ENCODE data around the gene SLC27A2. TPM values are rescaled to one million over a fixed set of nuclear protein-coding genes. Genes with fewer than 3 reads are reported as not detected.

The SLC27A2 gene
- polyA plus RNA-seq, 4 donors, result 4.3 to 81.2 (median 11.3) TPM

DNA sequence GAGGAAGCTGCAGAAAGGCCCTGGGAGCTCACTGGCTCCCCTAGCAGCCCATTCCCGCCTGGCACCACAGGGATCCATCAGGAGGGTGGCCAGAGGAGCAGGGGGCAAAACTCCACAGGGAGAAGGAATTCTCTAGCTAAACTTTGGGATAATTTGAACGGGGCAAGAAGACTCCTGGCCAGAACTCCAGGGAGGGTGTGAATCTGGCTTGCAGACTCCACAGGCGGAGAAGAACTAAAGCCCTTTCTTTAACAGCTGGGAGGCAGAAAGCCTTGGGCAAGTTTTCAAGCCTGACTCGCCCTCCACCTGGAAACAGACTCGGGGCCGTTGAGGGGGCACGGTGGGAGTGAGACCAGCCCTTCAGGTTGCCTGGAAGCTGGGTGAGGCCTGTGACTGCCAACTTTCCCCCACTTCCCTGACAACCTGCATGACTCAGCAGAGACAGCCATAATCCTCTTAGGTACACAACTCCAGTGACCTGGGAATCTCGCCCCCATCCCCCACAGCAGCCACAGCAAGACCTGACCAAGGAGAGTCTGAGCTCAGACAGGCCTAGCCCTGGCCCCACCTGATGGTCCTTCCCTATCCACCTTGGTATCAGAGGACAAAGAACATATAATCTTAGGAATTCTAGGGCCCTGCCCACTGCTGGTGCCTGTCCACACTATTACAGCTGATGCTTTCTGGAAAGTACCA, 28.6 kb downstream of the SLC27A2 start:
- DNase-seq (peak; percentile 72 to 74), FAIRE-seq (no peak)
- H3K27me3 ChIP-seq (ENCODE audit: control insufficient read depth in 3 of 3, insufficient read depth in 3 of 3, low read length in 3 of 3), result no peaks in the 10 kb centered on the region
- peak overlapping the region in 2 of 3 donors; percentile 8 to 62 for H3K27ac ChIP-seq (ENCODE audit: low read depth in 1 of 3, low read length in 2 of 3)
- H3K9me3 ChIP-seq (ENCODE audit: control insufficient read depth in 2 of 2, insufficient read depth in 1 of 2, low read depth in 1 of 2, low read length in 1 of 2), result no peaks in the 10 kb centered on the region
- H3K36me3 ChIP-seq (ENCODE audit: control insufficient read depth in 3 of 3, insufficient read depth in 2 of 3, low read depth in 1 of 3, low read length in 3 of 3), result peaks cover 0 to 26% (median 9%) of the 10 kb centered on the region in 3 donors
- WGBS, 3 donors, result 68 to 80% (median 77%) methylated on average over 8 of the region's 8 CpGs
- no peak overlapping the region for H3K4me3 ChIP-seq (ENCODE audit: low read depth in 1 of 3, low read length in 3 of 3)
- H3K4me1 ChIP-seq (ENCODE audit: control insufficient read depth in 3 of 3, insufficient read depth in 2 of 3, low read depth in 1 of 3, low read length in 2 of 3), result peaks cover 0 to 6% (median 0%) of the 10 kb centered on the region in 3 donors

DNA sequence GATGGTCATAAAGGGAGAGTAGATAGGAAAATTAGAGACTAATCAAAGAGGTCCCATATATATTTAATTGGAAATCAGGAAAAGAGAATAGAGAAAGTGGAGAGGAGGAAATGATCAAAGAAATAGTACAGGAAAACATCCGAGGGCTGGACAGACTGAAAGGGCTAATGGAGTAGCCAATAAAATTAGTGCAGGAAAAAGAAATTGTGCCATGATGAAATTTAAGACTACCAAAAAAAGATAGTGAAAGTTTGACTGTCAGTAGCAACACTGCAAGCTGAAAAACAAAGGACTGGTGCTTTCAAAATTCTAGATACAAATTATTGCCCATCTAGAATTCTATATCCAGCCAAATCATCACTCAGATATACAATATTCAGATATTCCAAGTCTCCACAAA, 36.3 kb downstream of the SLC27A2 start:
- WGBS, 3 donors, result 60 to 68% (median 61%) methylated on average over 1 of the region's 1 CpG
- Histone ChIP-seq H3K27me3 (ENCODE audit: control insufficient read depth in 3 of 3, insufficient read depth in 3 of 3, low read length in 3 of 3) (no peaks in the 10 kb centered on the region), H3K9me3 (ENCODE audit: control insufficient read depth in 2 of 2, insufficient read depth in 1 of 2, low read depth in 1 of 2, low read length in 1 of 2) (no peaks in the 10 kb centered on the region), H3K27ac (ENCODE audit: low read depth in 1 of 3, low read length in 2 of 3) (no peak overlapping the region), H3K4me1 (ENCODE audit: control insufficient read depth in 3 of 3, insufficient read depth in 2 of 3, low read depth in 1 of 3, low read length in 2 of 3) (no peaks in the 10 kb centered on the region), H3K36me3 (ENCODE audit: control insufficient read depth in 3 of 3, insufficient read depth in 2 of 3, low read depth in 1 of 3, low read length in 3 of 3) (peaks cover 0 to 5% (median 0%) of the 10 kb centered on the region in 3 donors), H3K4me3 (ENCODE audit: low read depth in 1 of 3, low read length in 3 of 3) (no peak overlapping the region)
- FAIRE-seq (no peak), DNase-seq (no peak)

GRCh38 chr15:50218691-50219090, 36.7 kb downstream of the SLC27A2 start:
- 87 to 97% (median 97%) methylated on average over 1 of the region's 1 CpG for WGBS, 3 donors
- no peak for FAIRE-seq

GRCh38 chr15:50219820-50220219, 37.8 kb downstream of the SLC27A2 start:
- H3K9me3 ChIP-seq (ENCODE audit: control insufficient read depth in 2 of 2, insufficient read depth in 1 of 2, low read depth in 1 of 2, low read length in 1 of 2), result no peaks in the 10 kb centered on the region
- no peak overlapping the region for H3K27ac ChIP-seq (ENCODE audit: low read depth in 1 of 3, low read length in 2 of 3)
- no peaks in the 10 kb centered on the region for H3K27me3 ChIP-seq (ENCODE audit: control insufficient read depth in 3 of 3, insufficient read depth in 3 of 3, low read length in 3 of 3)
- H3K36me3 ChIP-seq (ENCODE audit: control insufficient read depth in 3 of 3, insufficient read depth in 2 of 3, low read depth in 1 of 3, low read length in 3 of 3), result peaks cover 0 to 12% (median 0%) of the 10 kb centered on the region in 3 donors
- WGBS, 3 donors, result 89 to 94% (median 89%) methylated on average over 2 of the region's 2 CpGs
- H3K4me1 ChIP-seq (ENCODE audit: control insufficient read depth in 3 of 3, insufficient read depth in 2 of 3, low read depth in 1 of 3, low read length in 2 of 3), result no peaks in the 10 kb centered on the region
- H3K4me3 ChIP-seq (ENCODE audit: low read depth in 1 of 3, low read length in 3 of 3), result no peak overlapping the region
- DNase-seq, result no peak
- FAIRE-seq, result no peak

More at GRCh38 chr15:50218691-50219090, 36.7 kb downstream of the SLC27A2 start:
- Histone ChIP-seq H3K4me3 (ENCODE audit: low read depth in 1 of 3, low read length in 3 of 3) (no peak overlapping the region), H3K4me1 (ENCODE audit: control insufficient read depth in 3 of 3, insufficient read depth in 2 of 3, low read depth in 1 of 3, low read length in 2 of 3) (no peaks in the 10 kb centered on the region), H3K36me3 (ENCODE audit: control insufficient read depth in 3 of 3, insufficient read depth in 2 of 3, low read depth in 1 of 3, low read length in 3 of 3) (peaks cover 0 to 9% (median 0%) of the 10 kb centered on the region in 3 donors), H3K27me3 (ENCODE audit: control insufficient read depth in 3 of 3, insufficient read depth in 3 of 3, low read length in 3 of 3) (no peaks in the 10 kb centered on the region), H3K27ac (ENCODE audit: low read depth in 1 of 3, low read length in 2 of 3) (no peak overlapping the region), H3K9me3 (ENCODE audit: control insufficient read depth in 2 of 2, insufficient read depth in 1 of 2, low read depth in 1 of 2, low read length in 1 of 2) (no peaks in the 10 kb centered on the region)
- no peak for DNase-seq

- no peak for DNase-seq
- peaks cover 0 to 12% (median 0%) of the 10 kb centered on the region in 3 donors for H3K36me3 ChIP-seq (ENCODE audit: control insufficient read depth in 3 of 3, insufficient read depth in 2 of 3, low read depth in 1 of 3, low read length in 3 of 3)
- H3K4me1 ChIP-seq (ENCODE audit: control insufficient read depth in 3 of 3, insufficient read depth in 2 of 3, low read depth in 1 of 3, low read length in 2 of 3), result no peaks in the 10 kb centered on the region
- H3K4me3 ChIP-seq (ENCODE audit: low read depth in 1 of 3, low read length in 3 of 3), result no peak overlapping the region
- H3K27me3 ChIP-seq (ENCODE audit: control insufficient read depth in 3 of 3, insufficient read depth in 3 of 3, low read length in 3 of 3), result no peaks in the 10 kb centered on the region
- no peak for FAIRE-seq
- H3K27ac ChIP-seq (ENCODE audit: low read depth in 1 of 3, low read length in 2 of 3), result no peak overlapping the region
- H3K9me3 ChIP-seq (ENCODE audit: control insufficient read depth in 2 of 2, insufficient read depth in 1 of 2, low read depth in 1 of 2, low read length in 1 of 2), result no peaks in the 10 kb centered on the region
- WGBS, 3 donors, result 81 to 94% (median 93%) methylated on average over 2 of the region's 2 CpGs
These were observed 40.2 kb downstream of the SLC27A2 start for GRCh38 chr15:50222181-50222580.

DNA sequence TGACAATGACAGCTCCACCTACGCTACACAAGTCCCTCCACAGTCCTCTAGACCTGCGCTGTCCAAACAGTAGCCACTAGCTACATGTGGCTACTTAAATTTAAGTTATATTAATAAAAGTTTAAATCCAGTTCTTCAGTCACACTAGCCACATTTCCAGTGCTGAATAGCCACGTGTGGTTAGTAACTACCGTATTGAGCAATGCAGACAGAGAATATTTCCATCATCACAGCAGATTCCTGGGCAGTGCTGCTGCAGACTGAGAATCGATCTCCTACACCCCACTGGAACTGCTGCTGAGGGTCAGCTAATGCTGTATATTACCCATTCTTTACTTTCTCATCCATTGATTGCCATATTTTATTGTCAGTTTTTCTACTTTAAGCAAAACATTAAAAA, 42.6 kb downstream of the SLC27A2 start:
- H3K27me3 ChIP-seq (ENCODE audit: control insufficient read depth in 3 of 3, insufficient read depth in 3 of 3, low read length in 3 of 3), result no peaks in the 10 kb centered on the region
- FAIRE-seq (no peak), DNase-seq (no peak)
- WGBS, 3 donors, result 83 to 91% (median 89%) methylated on average over 5 of the region's 5 CpGs
- H3K4me3 ChIP-seq (ENCODE audit: low read depth in 1 of 3, low read length in 3 of 3), result no peak overlapping the region
- no peaks in the 10 kb centered on the region for H3K4me1 ChIP-seq (ENCODE audit: control insufficient read depth in 3 of 3, insufficient read depth in 2 of 3, low read depth in 1 of 3, low read length in 2 of 3)
- no peaks in the 10 kb centered on the region for H3K9me3 ChIP-seq (ENCODE audit: control insufficient read depth in 2 of 2, insufficient read depth in 1 of 2, low read depth in 1 of 2, low read length in 1 of 2)
- no peak overlapping the region for H3K27ac ChIP-seq (ENCODE audit: low read depth in 1 of 3, low read length in 2 of 3)
- peaks cover 0 to 24% (median 0%) of the 10 kb centered on the region in 3 donors for H3K36me3 ChIP-seq (ENCODE audit: control insufficient read depth in 3 of 3, insufficient read depth in 2 of 3, low read depth in 1 of 3, low read length in 3 of 3)

DNA sequence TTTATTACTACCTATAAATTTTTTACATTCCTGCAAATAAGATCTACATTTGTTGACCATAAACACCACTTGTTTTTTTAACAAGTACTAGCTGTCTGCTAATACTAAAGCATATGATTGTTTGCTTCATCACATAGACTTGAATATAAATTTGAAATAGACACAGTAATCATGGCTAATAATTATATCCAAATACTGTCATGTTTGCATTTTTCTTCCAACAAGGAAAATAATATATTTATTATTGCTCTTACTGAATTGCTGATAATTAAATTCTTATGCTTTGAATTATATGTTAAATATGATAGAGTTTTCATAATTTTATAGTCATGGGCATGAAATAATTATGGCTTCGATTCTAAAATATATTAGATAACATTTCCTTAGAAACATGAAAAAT, 43.1 kb downstream of the SLC27A2 start:
- Histone ChIP-seq H3K9me3 (ENCODE audit: control insufficient read depth in 2 of 2, insufficient read depth in 1 of 2, low read depth in 1 of 2, low read length in 1 of 2) (no peaks in the 10 kb centered on the region), H3K27ac (ENCODE audit: low read depth in 1 of 3, low read length in 2 of 3) (no peak overlapping the region), H3K36me3 (ENCODE audit: control insufficient read depth in 3 of 3, insufficient read depth in 2 of 3, low read depth in 1 of 3, low read length in 3 of 3) (peaks cover 0 to 26% (median 0%) of the 10 kb centered on the region in 3 donors), H3K4me1 (ENCODE audit: control insufficient read depth in 3 of 3, insufficient read depth in 2 of 3, low read depth in 1 of 3, low read length in 2 of 3) (no peaks in the 10 kb centered on the region), H3K4me3 (ENCODE audit: low read depth in 1 of 3, low read length in 3 of 3) (no peak overlapping the region), H3K27me3 (ENCODE audit: control insufficient read depth in 3 of 3, insufficient read depth in 3 of 3, low read length in 3 of 3) (no peaks in the 10 kb centered on the region)
- no peak for FAIRE-seq
- WGBS, 3 donors, result 94 to 97% (median 96%) methylated on average over 1 of the region's 1 CpG
- no peak for DNase-seq

GRCh38 chr15:50225938-50226337, 43.9 kb downstream of the SLC27A2 start:
- no peak overlapping the region for H3K27ac ChIP-seq (ENCODE audit: low read depth in 1 of 3, low read length in 2 of 3)
- no peaks in the 10 kb centered on the region for H3K4me1 ChIP-seq (ENCODE audit: control insufficient read depth in 3 of 3, insufficient read depth in 2 of 3, low read depth in 1 of 3, low read length in 2 of 3)
- 83 to 93% (median 88%) methylated on average over 3 of the region's 3 CpGs for WGBS, 3 donors
- H3K36me3 ChIP-seq (ENCODE audit: control insufficient read depth in 3 of 3, insufficient read depth in 2 of 3, low read depth in 1 of 3, low read length in 3 of 3), result peaks cover 0 to 26% (median 0%) of the 10 kb centered on the region in 3 donors
- no peaks in the 10 kb centered on the region for H3K9me3 ChIP-seq (ENCODE audit: control insufficient read depth in 2 of 2, insufficient read depth in 1 of 2, low read depth in 1 of 2, low read length in 1 of 2)
- no peaks in the 10 kb centered on the region for H3K27me3 ChIP-seq (ENCODE audit: control insufficient read depth in 3 of 3, insufficient read depth in 3 of 3, low read length in 3 of 3)
- no peak overlapping the region for H3K4me3 ChIP-seq (ENCODE audit: low read depth in 1 of 3, low read length in 3 of 3)
- peak in 1 of 2 donors; percentile 61 for DNase-seq
- no peak for FAIRE-seq

DNA sequence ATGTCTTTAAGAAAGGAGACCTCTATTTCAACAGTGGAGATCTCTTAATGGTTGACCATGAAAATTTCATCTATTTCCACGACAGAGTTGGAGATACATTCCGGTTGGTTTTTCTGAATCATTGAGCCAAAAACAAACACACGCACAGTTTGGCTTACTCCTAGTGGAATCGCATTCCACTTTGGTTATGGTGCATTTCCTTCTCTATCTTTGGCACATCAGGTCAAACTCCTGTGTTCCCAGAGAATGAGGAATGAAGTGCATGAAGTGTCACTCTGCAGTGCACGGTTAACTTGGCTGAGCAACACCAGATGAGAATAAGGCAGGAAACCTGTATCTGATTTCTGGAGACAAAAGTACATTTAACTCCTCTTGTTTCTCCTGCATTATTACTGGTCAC, 45.1 kb downstream of the SLC27A2 start:
- no peak for DNase-seq
- WGBS, 3 donors, result 83 to 94% (median 86%) methylated on average over 5 of the region's 5 CpGs

More for the DNA sequence above, 45.1 kb downstream of the SLC27A2 start:
- Histone ChIP-seq H3K4me1 (ENCODE audit: control insufficient read depth in 3 of 3, insufficient read depth in 2 of 3, low read depth in 1 of 3, low read length in 2 of 3) (no peaks in the 10 kb centered on the region), H3K27ac (ENCODE audit: low read depth in 1 of 3, low read length in 2 of 3) (no peak overlapping the region), H3K36me3 (ENCODE audit: control insufficient read depth in 3 of 3, insufficient read depth in 2 of 3, low read depth in 1 of 3, low read length in 3 of 3) (peaks cover 0 to 25% (median 0%) of the 10 kb centered on the region in 3 donors), H3K9me3 (ENCODE audit: control insufficient read depth in 2 of 2, insufficient read depth in 1 of 2, low read depth in 1 of 2, low read length in 1 of 2) (no peaks in the 10 kb centered on the region), H3K27me3 (ENCODE audit: control insufficient read depth in 3 of 3, insufficient read depth in 3 of 3, low read length in 3 of 3) (no peaks in the 10 kb centered on the region), H3K4me3 (ENCODE audit: low read depth in 1 of 3, low read length in 3 of 3) (no peak overlapping the region)
- no peak for FAIRE-seq

Data from small intestine (tissue), 7 donors.